Measurements from ENCODE around the gene OSER1. TPM values are rescaled to one million over a fixed set of nuclear protein-coding genes. Genes with fewer than 3 reads are reported as not detected.

Gene OSER1
- total and polyA plus RNA-seq, 5 donors: 22.6 to 44.5 (median 35.0) TPM

- Histone ChIP-seq H3K27me3 (ENCODE audit: control insufficient read depth, insufficient read depth) (no peaks in the 10 kb centered on the region), H3K4me1 (ENCODE audit: control insufficient read depth, insufficient read depth, low read length) (no peaks in the 10 kb centered on the region), H3K4me3 (ENCODE audit: low read length) (no peak overlapping the region), H3K9me3 (ENCODE audit: control insufficient read depth, low read length) (no peaks in the 10 kb centered on the region), H3K27ac (ENCODE audit: low read length) (no peak overlapping the region)
- ATAC-seq (no peak), DNase-seq (no peak)
- intact Hi-C loops (cut with DNase I): no loop called here
- WGBS: 86% methylated on average over 2 of the region's 2 CpGs
Observed at GRCh38 chr20:44159125-44159524, 51.4 kb downstream of the OSER1 start.

GRCh38 chr20:44157061-44157460 is 53.5 kb downstream of the OSER1 start:
- Histone ChIP-seq H3K27me3 (ENCODE audit: control insufficient read depth, insufficient read depth) (no peaks in the 10 kb centered on the region), H3K9me3 (ENCODE audit: control insufficient read depth, low read length) (no peaks in the 10 kb centered on the region), H3K27ac (ENCODE audit: low read length) (peak overlapping the region; percentile 27), H3K4me3 (ENCODE audit: low read length) (no peak overlapping the region), H3K4me1 (ENCODE audit: control insufficient read depth, insufficient read depth, low read length) (no peaks in the 10 kb centered on the region)
- DNase-seq (no peak), ATAC-seq (no peak)
- intact Hi-C loops (cut with DNase I): no loop called here
- whole genome bisulfite sequencing: 84% methylated on average over 5 of the region's 5 CpGs

- 39% methylated on average over 7 of the region's 7 CpGs for WGBS
- Histone ChIP-seq H3K4me3 (ENCODE audit: low read length) (no peak overlapping the region), H3K9me3 (ENCODE audit: control insufficient read depth, low read length) (no peaks in the 10 kb centered on the region), H3K27me3 (ENCODE audit: control insufficient read depth, insufficient read depth) (no peaks in the 10 kb centered on the region), H3K27ac (ENCODE audit: low read length) (peak overlapping the region; percentile 22), H3K4me1 (ENCODE audit: control insufficient read depth, insufficient read depth, low read length) (no peaks in the 10 kb centered on the region)
- DNase-seq: no peak
- ATAC-seq: peak; percentile 17 to 18
- intact Hi-C loops (cut with DNase I): no loop called here
Observed at GRCh38 chr20:44154521-44155001, 56.0 kb downstream of the OSER1 start.

GRCh38 chr20:44153636-44154043 is 56.9 kb downstream of the OSER1 start:
- H3K4me1 ChIP-seq (ENCODE audit: control insufficient read depth, insufficient read depth, low read length): no peaks in the 10 kb centered on the region
- no peaks in the 10 kb centered on the region for H3K27me3 ChIP-seq (ENCODE audit: control insufficient read depth, insufficient read depth)
- ATAC-seq (no peak), DNase-seq (no peak)
- WGBS: 40% methylated on average over 6 of the region's 6 CpGs
- intact Hi-C loops (cut with DNase I): no loop called here
- H3K27ac ChIP-seq (ENCODE audit: low read length): peak overlapping the region; percentile 39
- no peak overlapping the region for H3K4me3 ChIP-seq (ENCODE audit: low read length)
- H3K9me3 ChIP-seq (ENCODE audit: control insufficient read depth, low read length): no peaks in the 10 kb centered on the region

- DNase-seq: no peak
- Histone ChIP-seq H3K27ac (ENCODE audit: low read length) (peak overlapping the region; percentile 87), H3K9me3 (ENCODE audit: control insufficient read depth, low read length) (no peaks in the 10 kb centered on the region), H3K27me3 (ENCODE audit: control insufficient read depth, insufficient read depth) (no peaks in the 10 kb centered on the region), H3K4me1 (ENCODE audit: control insufficient read depth, insufficient read depth, low read length) (no peaks in the 10 kb centered on the region), H3K4me3 (ENCODE audit: low read length) (no peak overlapping the region)
- intact Hi-C loops (cut with DNase I): no loop called here
- 75% methylated on average over 14 of the region's 14 CpGs for WGBS
- peak; percentile 60 to 70 for ATAC-seq
Observed at GRCh38 chr20:44151621-44152416, 58.8 kb downstream of the OSER1 start.

- ATAC-seq (no peak), DNase-seq (no peak)
- no peaks in the 10 kb centered on the region for H3K9me3 ChIP-seq (ENCODE audit: control insufficient read depth, low read length)
- intact Hi-C loops (cut with DNase I): no loop called here
- H3K27me3 ChIP-seq (ENCODE audit: control insufficient read depth, insufficient read depth): no peaks in the 10 kb centered on the region
- H3K4me3 ChIP-seq (ENCODE audit: low read length): no peak overlapping the region
- peak overlapping the region; percentile 48 for H3K27ac ChIP-seq (ENCODE audit: low read length)
- WGBS: 43% methylated on average over 4 of the region's 4 CpGs
- peaks cover 2% of the 10 kb centered on the region for H3K4me1 ChIP-seq (ENCODE audit: control insufficient read depth, insufficient read depth, low read length)
Observed at GRCh38 chr20:44146272-44146671, 64.3 kb downstream of the OSER1 start.

Other genes starting within 250 kb of the OSER1 start
- gene JPH2, start 23.6 kb downstream of the OSER1 start, total RNA-seq: 100 to 1,000 TPM in 3 of 4 donors, 10 to 100 TPM in 1; 99.0 to 117 (median 107) TPM
- gene JPH2, start 23.6 kb downstream of the OSER1 start, polyA plus RNA-seq: 78.2 TPM
- 1 to 10 TPM in 1 of 4 donors, under 1 TPM in 3; 0.17 to 2.8 (median 0.55) TPM for gene GDAP1L1, start 36.5 kb upstream of the OSER1 start, total RNA-seq
- 1.4 TPM for gene GDAP1L1, start 36.5 kb upstream of the OSER1 start, polyA plus RNA-seq
- 100 to 1,000 TPM; 121 to 150 (median 145) TPM for gene FITM2, start 100.4 kb upstream of the OSER1 start, total RNA-seq
- gene FITM2, start 100.4 kb upstream of the OSER1 start, polyA plus RNA-seq: 57.1 TPM
- gene R3HDML, start 126.3 kb upstream of the OSER1 start, total RNA-seq: not detected
- gene R3HDML, start 126.3 kb upstream of the OSER1 start, polyA plus RNA-seq: not detected
- gene HNF4A, start 144.9 kb upstream of the OSER1 start, total RNA-seq: under 1 TPM in 1 of 4 donors, not detected in 3; 0.08 TPM
- 0.07 TPM for gene HNF4A, start 144.9 kb upstream of the OSER1 start, polyA plus RNA-seq

All from right cardiac atrium (tissue), 5 donors.